ENCODE results near the gene MYRIP.

DNA sequence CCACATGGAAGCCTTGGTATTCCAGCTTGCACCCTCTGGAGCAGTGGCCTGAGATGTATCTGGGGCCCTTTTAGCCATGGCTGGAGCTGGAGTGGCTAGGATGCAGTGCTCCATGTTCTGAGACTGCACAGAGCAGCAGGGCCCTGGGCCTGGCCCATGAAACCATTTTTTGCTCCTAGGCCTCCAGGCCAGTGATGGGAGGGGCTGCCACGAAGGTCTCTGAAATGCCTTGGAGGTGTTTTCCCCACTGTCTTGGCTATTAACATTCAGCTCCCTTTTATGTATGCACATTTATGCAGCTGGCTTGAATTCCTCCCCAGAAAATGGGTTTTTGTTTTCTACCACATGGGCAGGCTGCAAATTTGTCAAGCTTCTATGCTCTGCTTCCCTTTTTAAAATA lies 43.0 kb upstream of the MYRIP start:
- TF ChIP-seq POLR2A (IDR thresholded peaks at IDR 0.05; ENCODE audit: extremely low read depth, insufficient read length), result no peak
- TF ChIP-seq, protein P1, sequence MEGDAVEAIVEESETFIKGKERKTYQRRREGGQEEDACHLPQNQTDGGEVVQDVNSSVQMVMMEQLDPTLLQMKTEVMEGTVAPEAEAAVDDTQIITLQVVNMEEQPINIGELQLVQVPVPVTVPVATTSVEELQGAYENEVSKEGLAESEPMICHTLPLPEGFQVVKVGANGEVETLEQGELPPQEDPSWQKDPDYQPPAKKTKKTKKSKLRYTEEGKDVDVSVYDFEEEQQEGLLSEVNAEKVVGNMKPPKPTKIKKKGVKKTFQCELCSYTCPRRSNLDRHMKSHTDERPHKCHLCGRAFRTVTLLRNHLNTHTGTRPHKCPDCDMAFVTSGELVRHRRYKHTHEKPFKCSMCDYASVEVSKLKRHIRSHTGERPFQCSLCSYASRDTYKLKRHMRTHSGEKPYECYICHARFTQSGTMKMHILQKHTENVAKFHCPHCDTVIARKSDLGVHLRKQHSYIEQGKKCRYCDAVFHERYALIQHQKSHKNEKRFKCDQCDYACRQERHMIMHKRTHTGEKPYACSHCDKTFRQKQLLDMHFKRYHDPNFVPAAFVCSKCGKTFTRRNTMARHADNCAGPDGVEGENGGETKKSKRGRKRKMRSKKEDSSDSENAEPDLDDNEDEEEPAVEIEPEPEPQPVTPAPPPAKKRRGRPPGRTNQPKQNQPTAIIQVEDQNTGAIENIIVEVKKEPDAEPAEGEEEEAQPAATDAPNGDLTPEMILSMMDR (IDR thresholded peaks at IDR 0.05; ENCODE audit: low read depth, low read length), result no peak
